ENCODE measurements around the gene TMEM235. TPM values are rescaled to one million over a fixed set of nuclear protein-coding genes. Genes with fewer than 3 reads are reported as not detected.

The TMEM235 gene
- total RNA-seq, 2 donors from 2014 or later = 0.33 TPM; not detected in 1

- no peak overlapping the region for H3K4me3 Mint-ChIP-seq
- WGBS, 2 experiments (ENCODE audit: insufficient coverage in 1 of 2, insufficient read length in 1 of 2) = 92 to 95% methylated on average over 6 to 9 of the region's 9 CpGs
- DNase-seq = peak; percentile 56
- Histone ChIP-seq H3K27me3 (ENCODE audit: control insufficient read depth, insufficient read depth, low read length, poor library complexity, severe bottlenecking) (no peaks in the 10 kb centered on the region), H3K9me3 (ENCODE audit: control insufficient read depth, low read length) (no peaks in the 10 kb centered on the region), H3K4me3 (ENCODE audit: low read length) (no peak overlapping the region), H3K4me1 (ENCODE audit: control insufficient read depth, insufficient read depth, low read length) (peaks cover 36% of the 10 kb centered on the region), H3K9ac (ENCODE audit: extremely low read depth, low read length, poor library complexity, severe bottlenecking) (no peak overlapping the region), H3K27ac (ENCODE audit: low read depth, low read length) (no peak overlapping the region), H3K36me3 (ENCODE audit: control insufficient read depth, insufficient read depth, low read length) (no peaks in the 10 kb centered on the region)
- no peaks in the 10 kb centered on the region for H3K27me3 Mint-ChIP-seq (ENCODE audit: insufficient read depth)
- peaks cover 50% of the 10 kb centered on the region for H3K4me1 Mint-ChIP-seq
- no peaks in the 10 kb centered on the region for H3K36me3 Mint-ChIP-seq (ENCODE audit: low read depth)
- no peaks in the 10 kb centered on the region for H3K9me3 Mint-ChIP-seq
- H3K27ac Mint-ChIP-seq = no peak overlapping the region
- no peak for TF ChIP-seq CTCF (conservative IDR thresholded peaks at IDR 0.05)
Observed at GRCh38 chr17:78266771-78267170, 35.3 kb downstream of the TMEM235 start.

- DNase-seq = peak; percentile 68
- Histone ChIP-seq H3K27me3 (ENCODE audit: control insufficient read depth, insufficient read depth, low read length, poor library complexity, severe bottlenecking) (no peaks in the 10 kb centered on the region), H3K9me3 (ENCODE audit: control insufficient read depth, low read length) (no peaks in the 10 kb centered on the region), H3K9ac (ENCODE audit: extremely low read depth, low read length, poor library complexity, severe bottlenecking) (no peak overlapping the region), H3K4me1 (ENCODE audit: control insufficient read depth, insufficient read depth, low read length) (peaks cover 39% of the 10 kb centered on the region), H3K36me3 (ENCODE audit: control insufficient read depth, insufficient read depth, low read length) (no peaks in the 10 kb centered on the region), H3K4me3 (ENCODE audit: low read length) (no peak overlapping the region), H3K27ac (ENCODE audit: low read depth, low read length) (no peak overlapping the region)
- Mint-ChIP-seq H3K36me3 (ENCODE audit: low read depth) (no peaks in the 10 kb centered on the region), H3K27ac (no peak overlapping the region), H3K4me1 (peaks cover 57% of the 10 kb centered on the region), H3K9me3 (no peaks in the 10 kb centered on the region), H3K27me3 (ENCODE audit: insufficient read depth) (no peaks in the 10 kb centered on the region), H3K4me3 (peak overlapping the region; percentile 52)
- 81 to 87% methylated on average over 17 to 26 of the region's 26 CpGs for WGBS, 2 experiments (ENCODE audit: insufficient coverage in 1 of 2, insufficient read length in 1 of 2)
- TF ChIP-seq CTCF (conservative IDR thresholded peaks at IDR 0.05) = no peak
Observed at GRCh38 chr17:78267253-78268073, 36.0 kb downstream of the TMEM235 start.

GRCh38 chr17:78268191-78268874, 36.9 kb downstream of the TMEM235 start:
- Histone ChIP-seq H3K9ac (ENCODE audit: extremely low read depth, low read length, poor library complexity, severe bottlenecking) (no peak overlapping the region), H3K4me1 (ENCODE audit: control insufficient read depth, insufficient read depth, low read length) (peaks cover 42% of the 10 kb centered on the region), H3K36me3 (ENCODE audit: control insufficient read depth, insufficient read depth, low read length) (no peaks in the 10 kb centered on the region), H3K27ac (ENCODE audit: low read depth, low read length) (no peak overlapping the region), H3K4me3 (ENCODE audit: low read length) (no peak overlapping the region), H3K9me3 (ENCODE audit: control insufficient read depth, low read length) (no peaks in the 10 kb centered on the region), H3K27me3 (ENCODE audit: control insufficient read depth, insufficient read depth, low read length, poor library complexity, severe bottlenecking) (no peaks in the 10 kb centered on the region)
- 56 to 68% methylated on average over 7 to 24 of the region's 24 CpGs for WGBS, 2 experiments (ENCODE audit: insufficient coverage in 1 of 2, insufficient read length in 1 of 2)
- Mint-ChIP-seq H3K9me3 (peaks cover 2% of the 10 kb centered on the region), H3K27me3 (ENCODE audit: insufficient read depth) (no peaks in the 10 kb centered on the region), H3K36me3 (ENCODE audit: low read depth) (peaks cover 3% of the 10 kb centered on the region), H3K4me3 (peak overlapping the region; percentile 52), H3K27ac (peak overlapping the region; percentile 92), H3K4me1 (peaks cover 64% of the 10 kb centered on the region)
- no peak for TF ChIP-seq CTCF (conservative IDR thresholded peaks at IDR 0.05)
- DNase-seq = peak; percentile 74

All from endodermal cell (in vitro differentiated cells).